GM23248 (cell line): ENCODE results near the gene DOK5.

Experiments used
- EZH2 ChIP-seq: fragments of 200-600 bp; sonication (generic); IDR thresholded peaks from 2 replicates; pipeline ENCODE4 v1.6.1; 2018; ENCODE audit warnings: antibody characterized with exemption, mild to moderate bottlenecking; ENCODE audit not compliant: insufficient read depth, poor library complexity, severe bottlenecking
- EZH2phosphoT487 ChIP-seq: fragments of 200-600 bp; sonication (generic); IDR thresholded peaks from 2 replicates; pipeline ENCODE4 v1.6.1; 2018; ENCODE audit warnings: antibody characterized with exemption, moderate library complexity, mild to moderate bottlenecking, low read depth; ENCODE audit not compliant: insufficient read depth

GRCh38 chr20:54486585-54486984 is 11.2 kb downstream of the DOK5 start:
- TF ChIP-seq EZH2 (no peak), EZH2phosphoT487 (no peak)
